Fibroblast of skin of left quadriceps (primary cell): ENCODE results near the gene AGAP1.

Experiments used
- DNase-seq, 2 experiments: peaks; one replicate each; pipeline ENCODE4 v3.0.0-alpha.2; 2013; ENCODE audit warnings: low read depth in 2 of 2

AGAP1 gene

GRCh38 chr2:235688511-235689426 lies 194.9 kb downstream of the AGAP1 start:
- no peak for DNase-seq

GRCh38 chr2:235689427-235689853 lies 195.6 kb downstream of the AGAP1 start:
- DNase-seq, result no peak

- no peak for DNase-seq
These were observed 196.4 kb downstream of the AGAP1 start for GRCh38 chr2:235690082-235690808.

GRCh38 chr2:235690809-235691450 lies 197.1 kb downstream of the AGAP1 start:
- no peak for DNase-seq

- no peak for DNase-seq
These were observed 198.2 kb downstream of the AGAP1 start for GRCh38 chr2:235692076-235692475.

- DNase-seq, result no peak
These were observed 198.9 kb downstream of the AGAP1 start for GRCh38 chr2:235692671-235693171.

- no peak for DNase-seq
These were observed 199.4 kb downstream of the AGAP1 start for GRCh38 chr2:235693279-235693678.

GRCh38 chr2:235694721-235695601 lies 201.1 kb downstream of the AGAP1 start:
- DNase-seq, result no peak

GRCh38 chr2:235695602-235695895 lies 201.7 kb downstream of the AGAP1 start:
- DNase-seq, result no peak

- DNase-seq, result no peak
These were observed 203.2 kb downstream of the AGAP1 start for GRCh38 chr2:235697041-235697440.

GRCh38 chr2:235698028-235698427 lies 204.2 kb downstream of the AGAP1 start:
- no peak for DNase-seq

GRCh38 chr2:235698491-235698890 lies 204.6 kb downstream of the AGAP1 start:
- DNase-seq, result no peak

- no peak for DNase-seq
These were observed 205.7 kb downstream of the AGAP1 start for GRCh38 chr2:235699576-235699975.

GRCh38 chr2:235701206-235701981 lies 207.6 kb downstream of the AGAP1 start:
- DNase-seq, result no peak

GRCh38 chr2:235702186-235702585 lies 208.3 kb downstream of the AGAP1 start:
- no peak for DNase-seq

- no peak for DNase-seq
These were observed 210.0 kb downstream of the AGAP1 start for GRCh38 chr2:235703711-235704295.

GRCh38 chr2:235705296-235705695 lies 211.5 kb downstream of the AGAP1 start:
- DNase-seq, result no peak

GRCh38 chr2:235706506-235706905 lies 212.7 kb downstream of the AGAP1 start:
- no peak for DNase-seq

GRCh38 chr2:235707411-235708096 lies 213.7 kb downstream of the AGAP1 start:
- DNase-seq, result no peak
